ENCODE results near the gene PRRG2. TPM values are rescaled to one million over a fixed set of nuclear protein-coding genes. Genes with fewer than 3 reads are reported as not detected.

Gene PRRG2
- total RNA-seq, 4 donors from 2014 or later = 0.17 to 2.5 (median 1.6) TPM; not detected in 1

GRCh38 chr19:49538643-49539042, 42.5 kb upstream of the PRRG2 start:
- peaks cover 6 to 14% (median 12%) of the 10 kb centered on the region in 4 donors for H3K4me1 ChIP-seq
- no peak overlapping the region for H3K4me3 ChIP-seq
- TF ChIP-seq POLR2A (IDR thresholded peaks at IDR 0.05; ENCODE audit: low read depth) (no peak), EP300 (IDR thresholded peaks at IDR 0.05) (no peak), POLR2AphosphoS5 (IDR thresholded peaks at IDR 0.05) (no peak), CTCF (IDR thresholded peaks at IDR 0.05) (no peak)
- H3K9me3 ChIP-seq = no peaks in the 10 kb centered on the region
- intact Hi-C loops (cut with DNase I) = no loop called here
- H3K27ac ChIP-seq (replicated peaks in 1 of 4) = no peak overlapping the region
- H3K36me3 ChIP-seq = peaks cover 0 to 43% (median 22%) of the 10 kb centered on the region in 4 donors
- DNase-seq (ENCODE audit: extremely low spot score) = no peak
- 86% methylated on average over 5 of the region's 5 CpGs for WGBS
- no peaks in the 10 kb centered on the region for H3K27me3 ChIP-seq

GRCh38 chr19:49539192-49539952, 41.7 kb upstream of the PRRG2 start:
- TF ChIP-seq EP300 (IDR thresholded peaks at IDR 0.05) (no peak), POLR2AphosphoS5 (IDR thresholded peaks at IDR 0.05) (no peak), POLR2A (IDR thresholded peaks at IDR 0.05; ENCODE audit: low read depth) (no peak), CTCF (IDR thresholded peaks at IDR 0.05) (no peak)
- peaks cover 1 to 7% (median 4%) of the 10 kb centered on the region in 4 donors for H3K4me1 ChIP-seq
- H3K27ac ChIP-seq (replicated peaks in 1 of 4) = no peak overlapping the region
- H3K4me3 ChIP-seq = no peak overlapping the region
- H3K36me3 ChIP-seq = peaks cover 0 to 43% (median 22%) of the 10 kb centered on the region in 4 donors
- intact Hi-C loops (cut with DNase I) = no loop called here
- 95% methylated on average over 11 of the region's 13 CpGs for WGBS
- no peaks in the 10 kb centered on the region for H3K27me3 ChIP-seq
- DNase-seq (ENCODE audit: extremely low spot score) = no peak
- H3K9me3 ChIP-seq = no peaks in the 10 kb centered on the region

GRCh38 chr19:49541914-49542313, 39.2 kb upstream of the PRRG2 start:
- peaks cover 0 to 42% (median 21%) of the 10 kb centered on the region in 4 donors for H3K36me3 ChIP-seq
- H3K27ac ChIP-seq (replicated peaks in 1 of 4) = no peak overlapping the region
- DNase-seq (ENCODE audit: extremely low spot score) = no peak
- TF ChIP-seq POLR2AphosphoS5 (IDR thresholded peaks at IDR 0.05) (no peak), POLR2A (IDR thresholded peaks at IDR 0.05; ENCODE audit: low read depth) (no peak), EP300 (IDR thresholded peaks at IDR 0.05) (no peak), CTCF (IDR thresholded peaks at IDR 0.05) (no peak)
- 92% methylated on average over 6 of the region's 6 CpGs for WGBS
- intact Hi-C loops (cut with DNase I) = no loop called here
- peaks cover 1 to 6% (median 5%) of the 10 kb centered on the region in 4 donors for H3K4me1 ChIP-seq
- no peak overlapping the region for H3K4me3 ChIP-seq
- H3K9me3 ChIP-seq = no peaks in the 10 kb centered on the region
- no peaks in the 10 kb centered on the region for H3K27me3 ChIP-seq

GRCh38 chr19:49542446-49542845, 38.7 kb upstream of the PRRG2 start:
- 88% methylated on average over 16 of the region's 16 CpGs for WGBS
- Histone ChIP-seq H3K36me3 (peaks cover 0 to 37% (median 19%) of the 10 kb centered on the region in 4 donors), H3K27me3 (no peaks in the 10 kb centered on the region), H3K4me1 (peaks cover 4 to 9% (median 5%) of the 10 kb centered on the region in 4 donors), H3K27ac (replicated peaks in 1 of 4) (no peak overlapping the region), H3K4me3 (no peak overlapping the region), H3K9me3 (no peaks in the 10 kb centered on the region)
- TF ChIP-seq EP300 (IDR thresholded peaks at IDR 0.05) (no peak), CTCF (IDR thresholded peaks at IDR 0.05) (no peak), POLR2A (IDR thresholded peaks at IDR 0.05; ENCODE audit: low read depth) (no peak), POLR2AphosphoS5 (IDR thresholded peaks at IDR 0.05) (no peak)
- no peak for DNase-seq (ENCODE audit: extremely low spot score)
- intact Hi-C loops (cut with DNase I) = no loop called here

Data from esophagus muscularis mucosa (tissue), 4 donors.